ENCODE data around the gene SECTM1.

Gene SECTM1

GRCh38 chr17:82277851-82278250, 55.7 kb downstream of the SECTM1 start:
- TF ChIP-seq ARNTL (CRISPR knock-in tag; IDR thresholded peaks at IDR 0.05; ENCODE audit: borderline replicate concordance, low read depth), result no peak
- no peak for TF ChIP-seq OSR1 (CRISPR knock-in tag; IDR thresholded peaks at IDR 0.05)
- TF ChIP-seq TSHZ2 (CRISPR knock-in tag; IDR thresholded peaks at IDR 0.05), result no peak
- TF ChIP-seq ZNF70 (CRISPR knock-in tag; IDR thresholded peaks at IDR 0.05), result no peak
- no peak for TF ChIP-seq RARB (CRISPR knock-in tag; IDR thresholded peaks at IDR 0.05)
- no peak for TF ChIP-seq CSDC2 (CRISPR knock-in tag; IDR thresholded peaks at IDR 0.05)
- no peak for TF ChIP-seq ZFP3 (CRISPR knock-in tag; IDR thresholded peaks at IDR 0.05)
- no peak for TF ChIP-seq ZC3H10 (CRISPR knock-in tag; IDR thresholded peaks at IDR 0.05)
- no peak for TF ChIP-seq ZNF8 (CRISPR knock-in tag; IDR thresholded peaks at IDR 0.05)
- ATAC-seq, result no peak

GRCh38 chr17:82276938-82277337, 56.6 kb downstream of the SECTM1 start:
- TF ChIP-seq CREB5 (CRISPR knock-in tag; IDR thresholded peaks at IDR 0.05; ENCODE audit: low read depth) (no peak), ZC3H10 (CRISPR knock-in tag; IDR thresholded peaks at IDR 0.05) (no peak), PPARA (CRISPR knock-in tag; IDR thresholded peaks at IDR 0.05; ENCODE audit: borderline replicate concordance) (no peak), CSRNP3 (CRISPR knock-in tag; IDR thresholded peaks at IDR 0.05) (no peak), ESRRG (CRISPR knock-in tag; IDR thresholded peaks at IDR 0.05) (no peak), SNAI2 (CRISPR knock-in tag; IDR thresholded peaks at IDR 0.05) (no peak), OSR1 (CRISPR knock-in tag; IDR thresholded peaks at IDR 0.05) (no peak), GLIS3 (CRISPR knock-in tag; IDR thresholded peaks at IDR 0.05) (no peak), POU6F1 (CRISPR knock-in tag; IDR thresholded peaks at IDR 0.05; ENCODE audit: borderline replicate concordance, low read depth) (no peak), ZNF70 (CRISPR knock-in tag; IDR thresholded peaks at IDR 0.05) (no peak), ZFP3 (CRISPR knock-in tag; IDR thresholded peaks at IDR 0.05) (no peak), PATZ1 (CRISPR knock-in tag; IDR thresholded peaks at IDR 0.05; ENCODE audit: borderline replicate concordance) (no peak), TSHZ2 (CRISPR knock-in tag; IDR thresholded peaks at IDR 0.05) (no peak), TCF4 (CRISPR knock-in tag; IDR thresholded peaks at IDR 0.05; ENCODE audit: borderline replicate concordance) (no peak)

GRCh38 chr17:82275326-82275725, 58.2 kb downstream of the SECTM1 start:
- no peak for ATAC-seq
- no peak for TF ChIP-seq CREB5 (CRISPR knock-in tag; IDR thresholded peaks at IDR 0.05; ENCODE audit: low read depth)
- TF ChIP-seq ARNTL (CRISPR knock-in tag; IDR thresholded peaks at IDR 0.05; ENCODE audit: borderline replicate concordance, low read depth), result no peak
- no peak for TF ChIP-seq ZNF8 (CRISPR knock-in tag; IDR thresholded peaks at IDR 0.05)
- TF ChIP-seq ZNF70 (CRISPR knock-in tag; IDR thresholded peaks at IDR 0.05), result no peak
- TF ChIP-seq ISL1 (CRISPR knock-in tag; IDR thresholded peaks at IDR 0.05), result no peak
- TF ChIP-seq POU6F1 (CRISPR knock-in tag; IDR thresholded peaks at IDR 0.05; ENCODE audit: borderline replicate concordance, low read depth), result no peak
- no peak for TF ChIP-seq ZFP3 (CRISPR knock-in tag; IDR thresholded peaks at IDR 0.05)
- no peak for TF ChIP-seq CSRNP3 (CRISPR knock-in tag; IDR thresholded peaks at IDR 0.05)
- TF ChIP-seq ZFP30 (CRISPR knock-in tag; IDR thresholded peaks at IDR 0.05), result no peak
- no peak for TF ChIP-seq RARB (CRISPR knock-in tag; IDR thresholded peaks at IDR 0.05)
- no peak for TF ChIP-seq TCF4 (CRISPR knock-in tag; IDR thresholded peaks at IDR 0.05; ENCODE audit: borderline replicate concordance)

More at GRCh38 chr17:82276938-82277337, 56.6 kb downstream of the SECTM1 start:
- ATAC-seq, result no peak
